Glomerular endothelial cell (primary cell): Measurements from ENCODE around the gene MICALL1. TPM values are rescaled to one million over a fixed set of nuclear protein-coding genes. Genes with fewer than 3 reads are reported as not detected.

Source experiments
- DNase-seq: peaks from one replicate; pipeline ENCODE4 v3.0.0-alpha.2; 2011; ENCODE audit warnings: low read depth, low spot score; ENCODE audit errors: extremely low read depth
- total RNA-seq: library from RNA; depleted of rRNA; stranded (reverse); fragments of >200 nt; gene quantifications from 2 replicates; pipeline ENCODE4 v1.2.3, GENCODE V29; 2015

The MICALL1 gene
- total RNA-seq, 1 donor from 2014 or later = 133 TPM

DNA sequence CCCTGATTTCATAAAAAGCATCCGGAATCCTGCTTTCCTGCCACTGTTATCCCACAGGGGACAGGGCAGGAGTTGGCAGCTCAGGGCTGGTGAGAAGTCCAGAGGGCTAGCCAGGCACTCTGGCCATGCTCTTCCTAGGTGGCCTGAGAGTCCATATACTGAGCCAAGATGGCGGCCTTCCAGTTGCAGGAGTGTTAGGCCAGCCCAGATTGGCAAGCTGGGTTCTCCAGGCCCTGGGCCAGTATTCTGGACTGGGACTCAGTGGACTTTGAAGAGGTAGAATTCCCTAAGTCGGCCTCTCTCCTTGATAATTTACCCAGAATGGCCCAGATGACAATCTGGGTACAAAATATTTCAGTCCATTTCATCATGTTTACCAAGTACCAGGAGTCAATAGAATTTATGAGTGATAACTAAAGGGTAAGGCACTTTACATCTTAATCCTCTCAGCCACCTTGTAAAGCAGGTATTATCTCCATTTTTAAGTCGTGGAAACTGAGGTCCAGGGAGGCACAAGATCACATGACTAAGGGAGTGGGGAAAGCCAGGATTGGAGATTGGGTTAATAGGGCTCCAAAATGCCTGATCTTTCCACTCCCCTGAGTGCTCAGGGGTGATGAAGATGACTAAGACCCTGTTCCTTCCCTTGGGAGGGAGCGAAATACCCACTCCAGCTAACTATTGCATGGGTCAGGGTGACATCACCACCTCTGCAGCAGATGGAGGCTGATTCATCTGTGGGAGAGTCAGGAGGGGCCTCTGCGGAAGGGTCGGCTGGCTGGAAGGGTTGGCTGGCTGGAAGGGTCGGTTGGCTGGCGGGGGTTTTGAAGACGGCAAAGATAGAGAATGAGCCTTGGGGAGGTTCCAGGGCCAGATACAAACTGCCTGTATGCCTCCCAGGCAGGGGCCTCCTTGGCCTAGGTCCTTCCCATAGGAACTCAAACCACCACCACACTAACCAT is 1.2 kb upstream of the MICALL1 start:
- DNase-seq = peak; percentile 64

DNA sequence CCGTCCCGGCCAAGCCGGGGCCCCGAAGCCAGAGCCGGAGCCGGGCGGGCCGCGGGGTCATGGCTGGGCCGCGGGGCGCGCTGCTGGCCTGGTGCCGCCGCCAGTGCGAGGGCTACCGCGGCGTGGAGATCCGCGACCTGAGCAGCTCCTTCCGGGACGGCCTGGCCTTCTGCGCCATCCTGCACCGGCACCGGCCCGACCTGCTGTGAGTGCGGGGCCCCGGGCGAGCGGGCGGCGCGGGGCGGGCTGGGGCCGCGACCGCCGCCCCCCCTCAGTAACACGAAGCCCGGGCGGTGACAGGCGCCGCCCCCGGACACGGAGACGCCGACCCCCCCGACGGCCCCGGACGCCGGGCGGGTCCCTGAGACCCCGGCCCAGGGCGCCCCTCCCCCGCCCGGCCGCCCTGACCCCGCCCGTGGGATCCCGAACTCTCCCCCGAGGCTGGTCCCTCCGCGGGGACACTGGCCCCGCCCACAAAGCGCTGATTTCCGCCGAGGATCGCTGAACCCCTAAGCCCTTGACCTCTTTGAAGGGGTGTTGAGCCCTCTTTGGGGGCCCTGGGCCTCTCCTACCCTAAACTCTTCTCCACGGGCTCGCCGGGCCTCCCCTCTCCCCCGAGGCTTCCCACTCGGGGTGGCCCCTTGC is 389 bp downstream of the MICALL1 start:
- no peak for DNase-seq

DNA sequence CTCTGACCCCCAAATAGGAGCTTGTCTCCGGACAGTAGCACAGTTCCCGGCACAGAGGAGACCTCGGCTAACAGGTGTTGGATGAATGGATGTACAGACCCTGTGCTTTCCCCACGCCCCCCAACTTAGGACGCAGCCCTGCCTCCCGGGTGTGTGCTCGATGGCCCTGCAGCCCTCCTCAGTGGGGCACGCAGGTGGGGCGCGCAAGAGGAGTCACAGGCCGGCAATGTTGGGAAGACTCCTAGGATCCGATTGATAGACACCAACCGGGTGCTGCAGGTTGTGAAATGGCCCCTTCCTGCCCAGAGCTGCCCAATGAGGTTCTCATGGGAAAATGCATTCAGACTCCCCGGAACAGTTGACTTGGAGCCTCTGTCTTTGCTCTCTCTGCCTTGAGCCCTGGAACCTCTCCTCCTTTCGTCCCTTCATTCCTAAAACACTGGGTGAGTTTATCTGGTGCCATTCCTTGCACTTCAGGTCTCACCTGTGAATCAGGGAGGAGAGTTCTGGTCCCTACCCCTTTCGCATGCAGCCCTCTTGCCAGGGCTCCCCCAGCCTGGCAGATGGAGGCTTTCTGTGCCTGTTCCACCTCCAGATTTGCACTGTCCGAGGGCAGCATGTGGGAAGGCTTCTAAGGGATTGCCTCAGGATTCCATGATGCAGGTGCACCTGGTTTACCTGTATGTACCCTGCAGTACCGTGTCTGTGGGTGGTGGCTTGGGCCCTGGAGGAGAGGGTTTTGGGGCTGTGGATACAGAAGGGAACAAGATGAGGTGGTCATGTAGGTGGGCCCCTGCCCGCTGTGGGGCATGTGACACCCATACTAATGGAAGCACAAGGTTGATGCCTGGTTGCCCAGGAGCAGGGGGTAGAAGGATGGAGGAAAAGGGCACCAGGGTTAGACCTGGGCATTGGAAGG is 1.2 kb downstream of the MICALL1 start:
- DNase-seq = no peak

DNA sequence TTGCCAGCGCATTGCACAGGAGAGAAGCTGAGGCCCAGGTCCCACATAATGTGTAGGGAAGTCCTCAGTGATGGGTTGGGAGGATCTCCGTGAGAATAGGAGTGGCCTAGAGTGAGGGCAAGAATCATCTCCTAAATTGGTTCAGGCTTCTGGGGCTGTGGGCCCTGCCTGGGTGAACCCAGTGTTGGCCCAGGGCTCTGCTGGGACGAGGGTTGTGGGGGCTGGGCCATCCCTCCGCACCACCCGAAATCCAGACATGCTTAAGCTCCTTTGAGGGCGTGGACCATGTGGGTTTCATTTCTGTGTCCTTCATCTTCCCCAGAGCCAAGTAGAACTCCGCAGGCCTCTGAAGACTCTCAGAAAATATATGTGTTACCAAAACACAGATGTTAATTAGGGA is 3.7 kb downstream of the MICALL1 start:
- DNase-seq = no peak

DNA sequence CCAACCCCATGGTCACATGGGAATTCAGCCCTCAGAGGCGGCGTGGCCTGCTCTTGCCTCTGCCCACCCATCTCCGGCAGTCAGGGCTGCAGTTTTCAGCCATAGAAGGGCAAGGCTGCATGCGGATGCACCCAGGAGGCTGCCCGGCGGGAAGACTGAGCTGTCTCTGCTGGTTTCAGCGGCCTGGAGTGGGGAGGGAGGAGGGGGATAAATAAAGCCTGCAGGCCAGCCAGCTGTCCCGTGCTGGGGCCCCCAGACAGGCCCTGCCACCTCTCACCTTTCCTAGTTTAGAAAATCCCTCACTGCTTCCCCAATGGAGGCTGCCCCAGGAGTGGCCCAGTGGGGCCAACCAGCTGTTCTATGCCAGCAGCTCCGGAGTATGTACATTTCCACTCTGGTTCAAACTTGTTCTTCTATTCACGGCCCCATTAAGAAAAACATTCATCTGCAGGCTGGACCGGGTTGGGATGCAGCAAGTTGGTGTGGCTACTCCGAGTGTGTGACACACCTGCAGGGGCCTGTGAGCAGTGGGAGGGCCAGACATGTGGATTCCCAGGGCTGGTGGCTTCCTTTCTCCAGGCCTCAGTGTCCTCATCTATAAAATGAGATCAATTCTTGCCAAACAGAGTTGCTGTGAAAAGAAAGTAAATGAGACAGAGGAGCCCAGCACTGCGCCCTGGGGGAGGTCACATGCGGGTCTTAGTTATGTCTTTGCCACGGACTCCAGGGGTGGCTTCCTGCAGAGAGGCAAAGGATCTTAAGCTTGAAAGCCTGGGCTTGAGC is 5.0 kb downstream of the MICALL1 start:
- DNase-seq = no peak

DNA sequence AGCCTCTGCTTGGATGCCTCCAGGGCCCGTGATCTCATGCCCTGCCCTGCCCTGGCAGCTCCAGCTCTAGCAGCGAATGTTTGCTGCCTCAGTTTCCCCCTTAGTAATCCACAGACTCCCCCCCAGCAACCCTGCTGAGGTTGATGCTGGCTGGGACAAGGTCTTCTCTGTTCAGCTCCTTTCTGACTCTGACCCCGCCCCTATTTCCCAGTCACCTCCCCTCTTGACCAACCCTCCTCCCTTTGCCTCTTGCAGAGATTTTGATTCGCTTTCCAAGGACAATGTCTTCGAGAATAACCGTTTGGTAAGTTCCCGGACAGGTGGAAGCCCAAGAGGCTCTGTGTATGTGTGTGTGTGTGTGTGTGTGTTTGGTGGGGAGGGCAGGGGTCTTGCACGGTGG is 5.6 kb downstream of the MICALL1 start:
- no peak for DNase-seq

GRCh38 chr22:37912171-37912570 is 6.1 kb downstream of the MICALL1 start:
- no peak for DNase-seq

DNA sequence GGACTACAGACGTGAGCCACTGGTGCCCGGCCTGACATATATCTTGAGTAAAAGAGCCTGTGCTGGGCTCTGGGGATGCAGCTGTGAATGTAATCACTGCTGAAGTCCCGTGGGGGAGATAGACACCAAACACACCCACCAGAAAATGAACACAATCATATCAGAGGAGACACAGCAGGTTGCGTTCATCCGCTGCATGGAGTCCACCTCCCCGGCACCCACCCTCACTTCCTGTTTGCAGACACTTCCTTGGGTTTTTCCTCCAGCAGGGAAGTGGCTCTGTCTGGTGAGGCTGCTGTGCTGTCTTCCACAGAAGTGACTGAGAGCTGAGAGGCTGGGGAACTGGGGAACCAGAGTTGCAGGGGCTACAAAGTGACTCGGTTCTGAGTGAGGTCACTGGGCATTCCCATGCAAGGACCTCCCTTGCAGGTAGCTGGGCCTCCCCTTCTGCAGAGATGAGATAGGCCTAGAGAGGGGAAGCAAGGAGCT is 7.2 kb downstream of the MICALL1 start:
- no peak for DNase-seq

GRCh38 chr22:37916311-37916710 is 10.2 kb downstream of the MICALL1 start:
- DNase-seq = no peak

DNA sequence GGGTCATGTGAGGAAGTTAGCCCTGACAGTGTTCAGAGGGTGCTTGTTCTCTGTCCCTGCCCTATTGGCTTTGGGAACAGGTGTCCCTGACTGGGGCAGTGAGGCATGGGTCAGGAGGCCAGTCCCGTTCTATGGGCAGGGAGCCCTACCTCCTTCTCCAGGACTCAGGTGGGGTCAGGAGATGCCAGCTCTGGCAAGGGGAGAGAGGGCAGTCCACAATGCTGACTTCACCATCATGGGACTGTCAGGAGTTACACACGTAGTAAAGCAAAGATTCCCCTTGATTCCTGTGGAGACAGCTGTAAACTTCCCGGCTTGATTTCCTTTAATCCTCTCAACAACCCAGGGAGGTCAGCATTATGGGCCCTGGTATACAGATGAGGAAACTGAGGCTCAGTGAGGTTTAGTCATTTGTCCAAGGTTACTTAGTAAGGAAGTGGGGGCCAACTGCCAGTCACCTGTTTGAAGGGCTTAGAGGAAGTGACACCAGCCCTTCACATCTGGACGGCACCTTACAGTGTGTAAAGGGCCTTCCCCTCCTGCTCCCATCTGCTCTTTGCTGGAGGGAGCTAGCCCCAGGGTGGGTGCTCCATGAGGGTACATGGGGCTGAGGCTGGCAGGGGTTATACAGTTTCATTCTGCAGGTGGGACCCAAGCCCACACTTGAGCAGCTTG is 11.9 kb downstream of the MICALL1 start:
- DNase-seq = no peak

DNA sequence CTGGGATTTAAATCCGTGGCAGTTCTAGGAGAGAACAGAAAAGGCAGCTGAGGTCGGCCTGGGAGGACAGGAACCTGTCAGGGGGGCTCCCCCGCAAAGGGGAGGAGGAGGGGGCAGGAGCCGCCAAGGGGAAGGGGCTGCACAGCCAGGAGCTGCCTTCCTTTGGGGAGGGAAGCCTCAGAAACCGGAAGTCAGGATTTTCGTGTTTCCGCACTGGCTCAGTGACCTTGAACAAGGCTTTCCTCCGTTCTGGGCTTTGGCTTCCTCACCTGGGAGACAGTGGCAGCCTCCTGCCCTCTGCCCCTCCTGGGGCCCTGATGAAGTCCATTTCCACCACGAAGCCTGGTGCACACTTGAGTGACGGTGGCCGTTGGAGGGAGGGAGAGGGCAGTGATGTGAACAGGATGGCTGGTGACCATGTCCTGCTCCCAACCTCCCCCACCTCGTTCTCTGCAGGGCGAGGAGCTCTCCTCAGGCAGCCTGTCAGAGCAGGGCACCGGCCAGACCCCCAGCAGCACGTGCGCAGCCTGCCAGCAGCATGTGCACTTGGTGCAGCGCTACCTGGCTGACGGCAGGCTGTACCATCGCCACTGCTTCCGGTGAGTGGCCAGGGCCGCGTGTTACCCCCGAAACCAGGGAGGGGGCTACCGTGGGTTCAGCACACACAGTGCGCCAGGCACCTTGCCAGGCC is 12.6 kb downstream of the MICALL1 start:
- no peak for DNase-seq

DNA sequence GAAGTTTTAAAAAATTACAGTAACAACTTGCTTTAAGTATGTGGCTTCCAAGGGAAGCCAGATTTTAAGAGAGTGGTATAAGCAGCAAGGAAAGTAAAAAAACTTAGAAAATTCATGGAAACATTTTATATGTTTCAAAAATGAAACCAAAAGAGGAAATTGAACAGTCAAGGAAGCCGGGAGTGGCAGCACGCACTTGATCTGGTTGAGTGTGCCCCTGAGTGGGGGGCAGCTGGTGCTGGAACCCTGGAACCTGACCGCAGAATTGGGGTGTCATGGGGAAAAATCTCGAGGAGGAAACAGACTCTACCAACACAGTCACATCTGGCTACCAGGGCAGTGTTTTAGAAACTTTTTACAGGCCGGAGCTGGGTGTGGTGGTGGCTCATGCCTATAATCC is 14.0 kb downstream of the MICALL1 start:
- DNase-seq = no peak

- DNase-seq = no peak
These were observed 16.1 kb downstream of the MICALL1 start for GRCh38 chr22:37922191-37922590.

- no peak for DNase-seq
These were observed 17.8 kb downstream of the MICALL1 start for GRCh38 chr22:37923927-37924326.

- DNase-seq = no peak
These were observed 18.4 kb downstream of the MICALL1 start for GRCh38 chr22:37924386-37925065.

DNA sequence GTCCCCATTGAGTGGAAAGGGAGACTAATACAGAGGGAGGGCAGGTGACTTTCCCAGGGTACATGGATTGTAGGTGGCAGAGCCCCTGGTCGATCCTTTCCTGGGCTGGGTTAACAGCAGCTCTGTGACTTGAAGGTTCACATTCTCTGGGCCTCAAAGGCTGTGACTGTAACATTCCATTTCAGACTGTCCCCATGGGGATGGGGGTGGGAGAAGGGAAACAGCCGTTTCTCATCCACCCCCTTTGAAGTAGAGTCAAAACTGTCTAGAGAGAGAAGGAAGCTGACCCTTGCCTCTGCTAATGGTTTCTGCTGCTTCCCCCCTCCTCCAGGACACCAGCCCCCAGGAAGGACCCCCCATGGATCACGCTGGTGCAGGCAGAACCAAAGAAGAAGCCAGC is 19.2 kb downstream of the MICALL1 start:
- no peak for DNase-seq

GRCh38 chr22:37925767-37926166 is 19.7 kb downstream of the MICALL1 start:
- no peak for DNase-seq

DNA sequence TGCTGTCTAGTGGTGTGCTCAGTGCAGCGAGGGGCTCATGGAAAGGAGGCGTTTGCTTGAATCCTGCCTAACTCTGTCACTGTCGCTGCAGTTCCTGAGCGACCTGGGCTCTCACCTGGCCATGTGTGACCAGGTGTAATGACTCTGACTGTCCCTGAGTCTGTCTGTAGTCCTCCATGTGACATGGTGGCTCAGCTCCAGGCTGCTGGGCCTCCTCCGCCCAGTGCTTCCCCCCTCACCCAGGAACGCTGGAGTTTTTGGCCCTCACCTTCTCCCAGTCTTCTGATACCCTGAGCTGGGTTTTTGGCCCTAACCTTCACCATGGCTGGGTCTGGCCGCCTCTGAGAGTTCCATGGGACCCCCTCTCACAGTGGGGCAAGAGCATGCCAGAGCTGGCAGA is 20.3 kb downstream of the MICALL1 start:
- no peak for DNase-seq
